Measurements from ENCODE around the gene ATG10.
A peak's percentile ranks its signal among the peaks of the same experiment; 100 is the strongest.
"Not testable (repeated sequence)": the region's sequence is repeated elsewhere in the genome, so short reads cannot be mapped to it uniquely, and the experiment has no call there.

Gene ATG10

DNA sequence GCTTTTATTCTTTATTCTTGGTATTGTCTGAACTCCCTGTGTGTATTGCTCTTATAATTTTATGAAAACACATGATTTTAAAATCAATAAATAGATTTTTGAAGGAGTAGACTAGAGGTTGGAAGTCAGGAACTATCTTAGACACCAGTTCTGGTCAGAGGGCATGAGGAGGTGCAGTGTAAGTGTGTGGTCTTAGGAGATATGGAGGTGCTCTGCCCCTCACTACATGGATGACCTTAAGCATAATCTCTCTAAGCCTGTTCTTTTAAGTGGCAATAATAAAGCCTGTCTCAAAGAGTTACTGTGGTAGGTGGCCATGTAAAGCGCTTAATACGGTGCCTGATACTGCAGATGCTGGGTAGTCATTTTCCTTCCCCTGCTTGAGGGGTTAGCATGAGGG lies 272.3 kb downstream of the ATG10 start:
- Histone ChIP-seq H3K9ac (ENCODE audit: low read length) (no peak overlapping the region), H3K36me3 (ENCODE audit: control insufficient read depth, insufficient read depth, low read length, severe bottlenecking) (no peaks in the 10 kb centered on the region), H3K4me3 (ENCODE audit: low read length) (no peak overlapping the region), H3K27me3 (replicated peaks; ENCODE audit: control insufficient read depth, insufficient read depth, low read length) (no peaks in the 10 kb centered on the region), H3K4me1 (ENCODE audit: control insufficient read depth, insufficient read depth, low read length) (no peaks in the 10 kb centered on the region), H3K9me3 (ENCODE audit: control insufficient read depth, low read length) (peaks cover 15% of the 10 kb centered on the region)
- no peak for DNase-seq (ENCODE audit: low read depth)

DNA sequence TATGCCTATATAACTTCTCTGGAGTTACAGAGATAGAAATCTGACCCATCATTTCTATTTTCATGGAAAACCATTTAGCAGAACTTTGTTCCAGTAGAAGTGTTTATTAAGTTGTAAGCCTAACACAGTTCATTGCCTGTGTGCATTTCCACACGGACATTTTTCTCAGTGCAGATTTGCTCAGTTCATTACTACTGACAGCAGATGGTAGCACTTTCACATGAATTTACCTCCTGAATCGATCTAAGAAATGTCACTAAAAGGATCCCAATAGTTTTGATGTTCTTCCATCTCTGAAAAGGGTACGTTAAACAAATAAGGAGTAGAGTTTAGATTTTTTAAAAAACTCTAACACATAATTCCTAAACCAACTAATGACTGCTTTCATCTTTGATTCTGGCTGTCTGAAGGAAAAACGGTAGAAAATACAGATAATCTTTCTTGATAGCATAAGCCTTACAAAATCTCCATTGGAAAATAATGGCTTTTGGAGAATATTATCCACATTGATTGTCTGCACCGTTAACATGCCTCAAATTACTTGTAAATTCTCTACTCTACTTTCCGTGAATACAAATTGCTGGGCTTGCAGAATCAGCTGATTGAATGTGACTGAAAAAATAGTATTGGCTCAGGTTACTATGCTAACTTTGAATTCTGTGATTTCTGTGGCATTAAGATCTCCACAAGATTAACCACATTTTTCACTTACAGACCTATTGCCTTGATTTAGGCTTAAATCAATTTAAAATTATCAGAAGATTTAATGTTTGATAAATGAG lies 273.2 kb downstream of the ATG10 start:
- H3K9ac ChIP-seq (ENCODE audit: low read length), result no peak overlapping the region
- H3K9me3 ChIP-seq (ENCODE audit: control insufficient read depth, low read length), result peaks cover 15% of the 10 kb centered on the region
- no peaks in the 10 kb centered on the region for H3K27me3 ChIP-seq (replicated peaks; ENCODE audit: control insufficient read depth, insufficient read depth, low read length)
- no peaks in the 10 kb centered on the region for H3K36me3 ChIP-seq (ENCODE audit: control insufficient read depth, insufficient read depth, low read length, severe bottlenecking)
- DNase-seq (ENCODE audit: low read depth), result peak; percentile 36
- H3K4me3 ChIP-seq (ENCODE audit: low read length), result no peak overlapping the region
- no peaks in the 10 kb centered on the region for H3K4me1 ChIP-seq (ENCODE audit: control insufficient read depth, insufficient read depth, low read length)

DNA sequence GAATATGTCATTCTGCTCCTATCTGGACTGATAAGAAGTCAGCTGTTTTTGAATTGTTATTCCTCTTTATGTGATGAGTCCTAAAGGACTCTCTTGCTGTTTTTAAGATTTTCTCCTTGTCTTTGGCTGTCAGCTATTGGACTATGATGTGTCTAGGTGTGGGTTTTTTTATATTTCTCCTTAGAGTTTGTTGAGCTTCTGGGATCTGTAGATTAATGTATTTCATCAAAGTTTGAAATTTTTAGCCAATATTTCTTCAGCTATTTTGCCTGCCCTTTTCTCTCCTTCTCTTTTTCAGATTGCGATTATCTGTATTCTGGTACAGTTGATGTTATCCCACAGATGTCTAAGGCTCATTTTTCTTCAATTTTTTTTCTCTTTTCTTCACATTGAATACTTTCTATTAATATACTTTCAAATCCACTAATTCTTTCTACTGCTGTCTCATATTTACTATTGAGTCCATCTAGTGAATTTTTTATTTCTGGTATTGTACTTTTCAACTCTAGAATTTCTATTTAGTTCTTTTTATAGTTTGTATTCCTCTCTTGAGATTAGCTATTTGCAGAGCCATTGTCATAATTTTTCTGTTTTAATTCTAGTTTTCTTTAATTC lies 275.2 kb downstream of the ATG10 start:
- Histone ChIP-seq H3K27me3 (replicated peaks; ENCODE audit: control insufficient read depth, insufficient read depth, low read length) (no peaks in the 10 kb centered on the region), H3K36me3 (ENCODE audit: control insufficient read depth, insufficient read depth, low read length, severe bottlenecking) (no peaks in the 10 kb centered on the region), H3K9me3 (ENCODE audit: control insufficient read depth, low read length) (peaks cover 15% of the 10 kb centered on the region), H3K9ac (ENCODE audit: low read length) (no peak overlapping the region), H3K4me1 (ENCODE audit: control insufficient read depth, insufficient read depth, low read length) (no peaks in the 10 kb centered on the region), H3K4me3 (ENCODE audit: low read length) (peak overlapping the region; percentile 11)
- no peak for DNase-seq (ENCODE audit: low read depth)

DNA sequence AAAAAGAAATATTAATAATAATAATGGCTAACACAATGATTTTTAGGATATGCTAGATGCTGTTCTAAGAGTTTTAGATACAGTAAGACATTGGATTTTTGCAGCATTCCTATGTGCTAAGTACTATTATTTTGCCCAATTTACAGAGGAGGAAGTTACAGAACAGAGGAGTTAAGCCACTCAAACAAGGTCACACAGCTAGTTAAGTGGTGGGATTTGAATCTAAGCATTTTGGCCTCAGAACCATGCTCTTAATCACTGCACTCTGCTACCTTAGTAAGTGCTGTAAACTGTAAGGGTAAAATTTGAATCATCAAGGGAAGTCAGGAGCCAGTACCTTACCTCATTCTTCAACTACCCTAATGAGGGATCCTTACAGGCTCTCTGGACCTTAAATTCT lies 280.9 kb downstream of the ATG10 start:
- no peaks in the 10 kb centered on the region for H3K27me3 ChIP-seq (replicated peaks; ENCODE audit: control insufficient read depth, insufficient read depth, low read length)
- DNase-seq (ENCODE audit: low read depth), result no peak
- no peak overlapping the region for H3K9ac ChIP-seq (ENCODE audit: low read length)
- H3K4me3 ChIP-seq (ENCODE audit: low read length), result no peak overlapping the region
- H3K36me3 ChIP-seq (ENCODE audit: control insufficient read depth, insufficient read depth, low read length, severe bottlenecking), result no peaks in the 10 kb centered on the region
- peaks cover 2% of the 10 kb centered on the region for H3K4me1 ChIP-seq (ENCODE audit: control insufficient read depth, insufficient read depth, low read length)
- peaks cover 2% of the 10 kb centered on the region for H3K9me3 ChIP-seq (ENCODE audit: control insufficient read depth, low read length)

DNA sequence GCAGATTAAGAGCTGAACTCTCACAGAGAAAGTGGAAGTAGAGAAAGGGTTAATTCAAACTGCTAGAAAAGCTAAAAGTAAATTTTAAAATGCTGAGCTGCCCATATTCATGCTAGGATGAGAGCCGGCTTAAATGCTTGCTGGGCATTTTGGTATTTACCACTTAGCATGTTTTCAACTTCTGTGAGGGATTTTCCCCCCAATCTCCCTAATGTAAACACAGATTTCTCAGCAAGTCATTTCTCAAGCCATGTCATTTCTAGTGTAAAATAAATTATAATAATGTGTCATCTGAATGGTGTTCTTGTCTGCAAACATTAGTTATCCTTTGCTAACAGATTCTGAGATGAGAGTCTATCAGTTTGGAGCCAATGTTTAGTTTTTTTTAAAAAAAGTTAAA lies 284.0 kb downstream of the ATG10 start:
- Histone ChIP-seq H3K9me3 (ENCODE audit: control insufficient read depth, low read length) (no peaks in the 10 kb centered on the region), H3K36me3 (ENCODE audit: control insufficient read depth, insufficient read depth, low read length, severe bottlenecking) (no peaks in the 10 kb centered on the region), H3K9ac (ENCODE audit: low read length) (no peak overlapping the region), H3K27me3 (replicated peaks; ENCODE audit: control insufficient read depth, insufficient read depth, low read length) (no peaks in the 10 kb centered on the region), H3K4me3 (ENCODE audit: low read length) (no peak overlapping the region), H3K4me1 (ENCODE audit: control insufficient read depth, insufficient read depth, low read length) (peaks cover 9% of the 10 kb centered on the region)
- no peak for DNase-seq (ENCODE audit: low read depth)

DNA sequence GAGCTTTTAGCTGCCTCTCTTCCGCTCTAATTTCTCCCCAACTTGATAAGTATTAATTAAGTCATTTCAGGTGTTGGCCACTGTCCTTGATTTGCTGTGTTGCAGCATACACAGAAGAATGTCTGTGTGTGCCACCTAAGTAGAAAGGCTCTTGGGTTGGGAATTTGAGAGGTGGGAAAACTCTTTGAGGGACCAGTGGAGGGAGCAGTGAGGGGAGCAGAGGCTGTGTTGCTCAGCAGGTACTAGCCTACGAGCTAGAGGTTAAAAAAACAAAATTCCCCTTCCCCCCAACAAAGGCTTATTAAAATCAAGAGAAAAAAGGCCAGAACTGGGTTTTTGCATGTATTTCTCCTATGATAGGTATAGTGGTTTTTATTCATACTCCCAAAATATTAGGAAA lies 285.4 kb downstream of the ATG10 start:
- Histone ChIP-seq H3K4me1 (ENCODE audit: control insufficient read depth, insufficient read depth, low read length) (peaks cover 9% of the 10 kb centered on the region), H3K9ac (ENCODE audit: low read length) (no peak overlapping the region), H3K9me3 (ENCODE audit: control insufficient read depth, low read length) (no peaks in the 10 kb centered on the region), H3K4me3 (ENCODE audit: low read length) (no peak overlapping the region), H3K36me3 (ENCODE audit: control insufficient read depth, insufficient read depth, low read length, severe bottlenecking) (no peaks in the 10 kb centered on the region), H3K27me3 (replicated peaks; ENCODE audit: control insufficient read depth, insufficient read depth, low read length) (no peaks in the 10 kb centered on the region)
- no peak for DNase-seq (ENCODE audit: low read depth)

DNA sequence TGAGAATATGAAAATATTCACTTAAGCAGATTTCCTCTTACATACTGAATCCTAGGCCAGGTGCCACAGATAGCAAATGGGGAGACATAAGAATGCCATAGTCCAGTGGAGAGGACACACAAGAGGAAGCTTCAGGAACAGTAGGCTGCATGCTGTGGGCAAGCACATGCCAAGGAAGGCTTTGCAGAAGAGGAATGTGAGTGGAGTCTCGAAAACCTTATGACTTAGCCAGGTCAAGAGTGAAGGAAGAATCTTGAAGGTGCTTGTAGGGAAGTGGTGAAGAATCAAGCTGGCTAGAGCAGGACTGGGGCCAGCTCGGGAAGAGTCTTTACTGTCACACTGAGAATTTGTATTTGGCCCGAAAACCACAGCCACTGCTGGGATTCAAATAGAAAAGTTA lies 285.9 kb downstream of the ATG10 start:
- H3K9me3 ChIP-seq (ENCODE audit: control insufficient read depth, low read length), result no peaks in the 10 kb centered on the region
- no peak for DNase-seq (ENCODE audit: low read depth)
- no peak overlapping the region for H3K4me3 ChIP-seq (ENCODE audit: low read length)
- peaks cover 9% of the 10 kb centered on the region for H3K4me1 ChIP-seq (ENCODE audit: control insufficient read depth, insufficient read depth, low read length)
- H3K9ac ChIP-seq (ENCODE audit: low read length), result no peak overlapping the region
- H3K27me3 ChIP-seq (replicated peaks; ENCODE audit: control insufficient read depth, insufficient read depth, low read length), result no peaks in the 10 kb centered on the region
- H3K36me3 ChIP-seq (ENCODE audit: control insufficient read depth, insufficient read depth, low read length, severe bottlenecking), result no peaks in the 10 kb centered on the region

DNA sequence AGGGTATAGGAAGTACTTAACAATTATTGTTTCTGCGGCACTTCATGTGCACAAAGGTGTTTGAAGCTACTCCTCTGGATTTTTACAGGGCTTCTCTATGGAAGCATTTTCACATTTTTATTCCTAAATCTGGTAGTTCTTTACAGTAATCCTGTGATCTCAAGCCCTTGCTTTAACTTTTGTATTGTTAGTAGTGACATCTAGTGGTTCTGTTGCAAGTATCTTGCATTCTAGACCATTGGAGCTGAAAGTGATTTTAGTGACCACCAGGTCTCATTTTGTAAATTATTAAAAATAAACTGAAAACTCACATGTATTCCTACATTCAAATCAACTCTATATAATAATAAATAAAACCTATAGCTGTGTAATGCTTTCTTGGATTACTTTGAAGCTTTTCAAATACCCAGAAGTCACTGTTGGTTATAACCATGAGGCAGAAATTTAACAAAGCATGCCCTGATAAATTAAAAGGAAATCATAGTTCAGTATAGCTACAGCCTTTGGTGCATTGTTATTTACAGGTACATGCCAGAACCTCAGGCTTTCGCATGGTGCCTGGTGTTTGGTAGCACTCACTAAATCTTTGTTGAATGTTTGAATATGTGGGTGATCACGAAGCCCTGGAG lies 287.5 kb downstream of the ATG10 start:
- Histone ChIP-seq H3K4me1 (ENCODE audit: control insufficient read depth, insufficient read depth, low read length) (peaks cover 9% of the 10 kb centered on the region), H3K36me3 (ENCODE audit: control insufficient read depth, insufficient read depth, low read length, severe bottlenecking) (no peaks in the 10 kb centered on the region), H3K4me3 (ENCODE audit: low read length) (no peak overlapping the region), H3K27me3 (replicated peaks; ENCODE audit: control insufficient read depth, insufficient read depth, low read length) (no peaks in the 10 kb centered on the region), H3K9ac (ENCODE audit: low read length) (no peak overlapping the region), H3K9me3 (ENCODE audit: control insufficient read depth, low read length) (no peaks in the 10 kb centered on the region)
- peak; percentile 66 for DNase-seq (ENCODE audit: low read depth)

DNA sequence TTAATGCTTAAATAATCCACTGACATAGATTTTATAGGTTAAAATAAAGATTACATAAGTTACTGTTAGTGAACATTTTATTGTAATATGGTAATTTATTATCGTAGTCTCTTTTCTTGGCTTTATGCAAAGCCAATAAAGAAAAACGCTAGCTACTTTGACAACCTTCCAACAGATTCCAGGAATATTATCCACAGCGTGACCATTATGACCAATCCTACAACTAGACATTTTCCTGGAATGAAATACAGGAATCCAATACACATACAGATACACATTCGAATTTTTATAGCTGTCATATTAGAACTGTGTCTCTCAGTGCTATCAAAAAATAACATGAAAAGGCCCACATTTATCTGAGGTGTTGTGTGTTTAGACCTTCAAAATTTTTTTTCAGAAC lies 293.2 kb downstream of the ATG10 start:
- Histone ChIP-seq H3K9ac (ENCODE audit: low read length) (no peak overlapping the region), H3K4me1 (ENCODE audit: control insufficient read depth, insufficient read depth, low read length) (peaks cover 8% of the 10 kb centered on the region), H3K9me3 (ENCODE audit: control insufficient read depth, low read length) (no peaks in the 10 kb centered on the region), H3K4me3 (ENCODE audit: low read length) (peak overlapping the region; percentile 2), H3K36me3 (ENCODE audit: control insufficient read depth, insufficient read depth, low read length, severe bottlenecking) (peaks cover 5% of the 10 kb centered on the region), H3K27me3 (replicated peaks; ENCODE audit: control insufficient read depth, insufficient read depth, low read length) (no peaks in the 10 kb centered on the region)
- DNase-seq (ENCODE audit: low read depth), result no peak

DNA sequence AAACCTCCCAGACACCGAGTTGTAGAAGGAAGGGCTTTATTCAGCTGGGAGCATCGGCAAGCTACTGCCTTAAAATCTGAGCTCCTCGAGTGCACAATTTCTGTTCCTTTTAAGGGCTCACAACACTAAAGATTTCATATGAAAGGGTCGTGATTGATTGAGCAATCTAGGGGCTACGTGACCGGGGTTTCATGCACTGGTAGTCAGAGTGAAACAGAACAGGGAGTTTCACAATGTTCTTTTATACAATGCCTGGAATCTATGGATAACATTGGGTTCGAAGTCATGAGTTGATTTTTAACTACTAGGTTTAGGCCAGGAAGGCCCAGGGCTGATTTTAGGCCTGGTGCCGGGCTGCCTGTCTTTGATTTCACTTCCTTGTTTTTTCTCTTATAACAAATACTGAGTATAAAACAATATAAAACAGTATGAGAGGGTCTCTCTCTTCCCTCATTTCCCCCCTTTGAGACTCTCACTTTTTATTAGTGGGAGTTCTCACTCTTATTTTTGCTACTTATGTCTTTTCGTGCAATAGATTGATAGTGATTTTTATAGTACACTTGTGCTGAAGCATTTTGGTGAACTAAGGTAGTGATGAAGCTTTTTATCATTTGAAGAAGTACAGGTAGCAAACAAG lies 295.6 kb downstream of the ATG10 start:
- H3K4me1 ChIP-seq (ENCODE audit: control insufficient read depth, insufficient read depth, low read length); H3K27me3 ChIP-seq (replicated peaks; ENCODE audit: control insufficient read depth, insufficient read depth, low read length); DNase-seq (ENCODE audit: low read depth); H3K4me3 ChIP-seq (ENCODE audit: low read length); H3K9ac ChIP-seq (ENCODE audit: low read length); H3K9me3 ChIP-seq (ENCODE audit: control insufficient read depth, low read length); H3K36me3 ChIP-seq (ENCODE audit: control insufficient read depth, insufficient read depth, low read length, severe bottlenecking): not testable (repeated sequence)

DNA sequence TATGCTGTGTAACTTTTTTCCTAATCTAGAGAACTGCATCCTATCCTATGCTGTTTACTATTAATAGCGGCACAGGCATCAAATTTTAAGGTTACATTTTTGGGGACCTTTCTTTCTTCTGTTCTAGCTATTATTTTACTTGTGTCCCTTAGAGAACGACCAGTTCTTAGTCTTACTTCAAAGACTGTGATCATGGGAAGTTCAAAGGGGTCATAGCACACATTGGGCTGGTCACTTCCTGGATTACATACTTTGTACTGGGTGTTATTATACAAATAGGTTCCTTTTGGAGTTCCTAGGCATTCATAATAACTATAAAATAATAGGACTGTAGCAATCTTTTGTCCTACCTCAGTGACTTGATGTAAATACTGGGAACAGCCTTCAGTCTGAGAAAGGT lies 297.5 kb downstream of the ATG10 start:
- H3K4me3 ChIP-seq (ENCODE audit: low read length); H3K9me3 ChIP-seq (ENCODE audit: control insufficient read depth, low read length); H3K27me3 ChIP-seq (replicated peaks; ENCODE audit: control insufficient read depth, insufficient read depth, low read length); H3K9ac ChIP-seq (ENCODE audit: low read length); DNase-seq (ENCODE audit: low read depth): not testable (repeated sequence)
- peaks cover 12% of the 10 kb centered on the region for H3K4me1 ChIP-seq (ENCODE audit: control insufficient read depth, insufficient read depth, low read length)
- peaks cover 12% of the 10 kb centered on the region for H3K36me3 ChIP-seq (ENCODE audit: control insufficient read depth, insufficient read depth, low read length, severe bottlenecking)
